Transverse colon (tissue), 4 donors: Measurements from ENCODE around the gene MAFF. TPM values are rescaled to one million over a fixed set of nuclear protein-coding genes. Genes with fewer than 3 reads are reported as not detected.

ENCODE experiments used
- DNase-seq: peaks from one replicate; pipeline ENCODE4 v3.0.0-alpha.2; 2019
- H3K27ac ChIP-seq, 4 donors: fragments of 200-600 bp; sonication (generic); 2 replicates each; pipeline ENCODE4 v1.5.1; 2016 to 2018; ENCODE audit warnings: inconsistent platforms in 4 of 4
- H3K27me3 ChIP-seq: fragments of 200-600 bp; sonication (generic); 2 replicates; pipeline ENCODE4 v1.5.1; 2017; ENCODE audit warnings: inconsistent platforms
- H3K36me3 ChIP-seq, 4 donors: fragments of 200-600 bp; sonication (generic); 2 replicates each; pipeline ENCODE4 v1.5.1; 2017 to 2019; ENCODE audit warnings: inconsistent platforms in 4 of 4
- H3K4me1 ChIP-seq, 4 donors: fragments of 200-600 bp; sonication (generic); 2 replicates each; pipeline ENCODE4 v1.5.1; 2017 to 2020; ENCODE audit warnings: inconsistent platforms in 4 of 4
- H3K4me3 ChIP-seq, 4 donors: fragments of 200-600 bp; sonication (generic); 1 replicate in 1 of 4; 2 replicates in 3 of 4; pipeline versions ENCODE4 v1.5.1 to v1.6.1; 2017 to 2019; ENCODE audit warnings: inconsistent platforms in 4 of 4
- H3K9me3 ChIP-seq, 2 donors: fragments of 200-600 bp; sonication (generic); 2 replicates each; pipeline ENCODE4 v1.5.1; 2017 to 2019; ENCODE audit warnings: inconsistent platforms in 2 of 2
- EP300 ChIP-seq: sonication (generic); formaldehyde crosslinking; IDR thresholded peaks from one replicate; pipeline ENCODE4 v1.6.1; 2017; ENCODE audit warnings: antibody characterized with exemption, low read depth
- POLR2A ChIP-seq: fragments of 450-650 bp; IDR thresholded peaks from one replicate; pipeline ENCODE4 v1.6.1; 2016; ENCODE audit warnings: antibody characterized with exemption, mild to moderate bottlenecking, moderate library complexity
- POLR2AphosphoS5 ChIP-seq, 3 donors: sonication (generic); formaldehyde crosslinking; IDR thresholded peaks; one replicate each; pipeline ENCODE4 v1.6.1; 2016; ENCODE audit warnings: antibody characterized with exemption in 3 of 3
- WGBS, 2 donors: methylation state at CpG; one replicate each; pipeline ENCODE4 v1.1.5; 2018; ENCODE audit warnings: low coverage in 1 of 2; 5-methylcytosine and 5-hydroxymethylcytosine counted together
- in situ Hi-C, 4 donors: fragments of 200-750 bp; cut with MboI; loops; one replicate each; pipeline versions ENCODE4 v1.15.0 to v1.15.1; 2017; ENCODE audit warnings: low sequenced_read_pairs in 3 of 4, low pct_ligation_motif_present in 1 of 4, low pct_unique_long_range_greater_than_20kb in 1 of 4
- intact Hi-C: fragments of 100-400 bp; cut with DNase I; formaldehyde crosslinking; loops from one replicate; pipeline ENCODE4 v1.15.1; 2023; ENCODE audit warnings: low total_unique reads
- total RNA-seq, 4 donors: library from RNA; depleted of rRNA; stranded (reverse); fragments of >200 nt; gene quantifications; one replicate each; pipeline ENCODE4 v1.1.0, GENCODE V29; 2016
- TF ChIP-seq, protein P1 (sequence below), 5 experiments: fragments of 200-600 bp in 3 of 5; fragments of 450-650 bp in 2 of 5; sonication (generic) in 3 of 5; IDR thresholded peaks; 1 replicate in 2 of 5; 2 replicates in 3 of 5; pipeline ENCODE4 v1.5.1; 2016 to 2017; ENCODE audit warnings: antibody characterized with exemption in 5 of 5, inconsistent platforms in 3 of 5, mild to moderate bottlenecking in 2 of 5, moderate library complexity in 1 of 5

MAFF gene
- total RNA-seq, 4 donors from 2014 or later, result 3.8 to 30.3 (median 22.0) TPM

DNA sequence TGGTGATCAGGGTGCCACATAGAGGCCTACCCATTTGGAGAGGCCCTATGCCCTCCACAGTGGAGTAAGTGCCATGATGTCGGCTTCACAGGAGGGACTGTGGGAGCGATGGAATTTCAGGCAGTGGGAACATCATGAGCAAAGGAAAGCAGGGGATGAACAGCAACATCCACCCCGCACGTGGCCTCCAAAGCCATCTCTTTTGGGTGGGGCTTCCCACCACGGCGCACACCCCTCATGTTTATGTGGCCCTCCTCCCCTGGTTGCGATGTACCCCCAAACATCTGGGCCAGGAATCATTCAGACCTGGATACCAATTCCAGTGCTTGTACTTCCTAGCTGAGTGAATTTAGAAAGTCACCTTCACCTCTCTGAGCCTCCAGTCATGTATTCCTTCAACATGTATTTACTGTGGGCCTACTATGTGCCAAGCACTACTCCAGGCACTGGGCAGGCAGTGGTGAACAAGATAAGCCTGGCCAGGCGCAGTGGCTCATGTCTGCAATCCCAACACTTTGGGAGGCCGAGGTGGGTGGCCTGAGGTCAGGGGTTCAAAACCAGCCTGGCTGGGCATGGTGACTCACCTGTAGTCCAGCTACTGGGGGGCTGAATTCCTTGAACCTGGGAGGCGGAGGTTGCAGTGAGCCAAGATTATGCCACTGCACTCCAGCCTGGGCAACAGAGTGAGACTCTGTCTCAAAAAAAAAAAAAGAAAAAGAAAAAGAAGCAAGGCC lies 1.8 kb upstream of the MAFF start:
- H3K9me3 ChIP-seq, result no peaks in the 10 kb centered on the region
- intact Hi-C loops (loop anchor here (10.0 kb wide), 1 partner anchor 75 kb away; the partner anchor contains the start of gene TMEM184B), in situ Hi-C loops (no loop called here)
- H3K4me3 ChIP-seq, result no peak overlapping the region
- H3K27ac ChIP-seq, result no peak overlapping the region
- no peaks in the 10 kb centered on the region for H3K27me3 ChIP-seq
- DNase-seq, result no peak
- H3K4me1 ChIP-seq, result peaks cover 7 to 31% (median 23%) of the 10 kb centered on the region in 4 donors
- 60 to 83% methylated on average over 1 to 10 of the region's 10 CpGs for WGBS, 2 donors
- TF ChIP-seq POLR2A, result no peak
- TF ChIP-seq, protein P1, sequence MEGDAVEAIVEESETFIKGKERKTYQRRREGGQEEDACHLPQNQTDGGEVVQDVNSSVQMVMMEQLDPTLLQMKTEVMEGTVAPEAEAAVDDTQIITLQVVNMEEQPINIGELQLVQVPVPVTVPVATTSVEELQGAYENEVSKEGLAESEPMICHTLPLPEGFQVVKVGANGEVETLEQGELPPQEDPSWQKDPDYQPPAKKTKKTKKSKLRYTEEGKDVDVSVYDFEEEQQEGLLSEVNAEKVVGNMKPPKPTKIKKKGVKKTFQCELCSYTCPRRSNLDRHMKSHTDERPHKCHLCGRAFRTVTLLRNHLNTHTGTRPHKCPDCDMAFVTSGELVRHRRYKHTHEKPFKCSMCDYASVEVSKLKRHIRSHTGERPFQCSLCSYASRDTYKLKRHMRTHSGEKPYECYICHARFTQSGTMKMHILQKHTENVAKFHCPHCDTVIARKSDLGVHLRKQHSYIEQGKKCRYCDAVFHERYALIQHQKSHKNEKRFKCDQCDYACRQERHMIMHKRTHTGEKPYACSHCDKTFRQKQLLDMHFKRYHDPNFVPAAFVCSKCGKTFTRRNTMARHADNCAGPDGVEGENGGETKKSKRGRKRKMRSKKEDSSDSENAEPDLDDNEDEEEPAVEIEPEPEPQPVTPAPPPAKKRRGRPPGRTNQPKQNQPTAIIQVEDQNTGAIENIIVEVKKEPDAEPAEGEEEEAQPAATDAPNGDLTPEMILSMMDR (IDR thresholded peaks at IDR 0.05), result no peak
- no peak for TF ChIP-seq POLR2AphosphoS5 (IDR thresholded peaks at IDR 0.05)
- TF ChIP-seq EP300, result no peak
- no peaks in the 10 kb centered on the region for H3K36me3 ChIP-seq

DNA sequence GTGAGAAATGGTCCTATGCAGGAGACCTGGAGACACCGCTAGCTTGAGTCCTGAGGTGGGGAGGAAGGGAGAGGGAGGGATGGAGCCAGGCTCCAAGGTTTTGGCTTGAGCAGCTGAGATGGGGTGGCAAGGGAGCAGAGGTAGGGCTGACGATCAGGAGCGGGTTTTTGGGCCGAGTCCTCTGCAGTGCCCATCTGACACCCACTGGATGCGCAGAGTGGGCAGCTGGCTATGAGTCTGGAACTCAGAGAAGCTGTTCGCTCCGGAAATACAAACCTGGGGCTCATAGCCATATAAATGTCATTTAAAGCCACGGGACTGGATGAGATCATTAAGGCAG lies 453 bp upstream of the MAFF start:
- 19 to 27% methylated on average over 3 to 8 of the region's 8 CpGs for WGBS, 2 donors
- no peak for TF ChIP-seq EP300
- TF ChIP-seq POLR2A, result no peak
- TF ChIP-seq POLR2AphosphoS5 (IDR thresholded peaks at IDR 0.05), result no peak
- TF ChIP-seq, protein P1 (IDR thresholded peaks at IDR 0.05), result no peak
- peak overlapping the region; percentile 96 to 100 (median 99) for H3K27ac ChIP-seq
- no peaks in the 10 kb centered on the region for H3K27me3 ChIP-seq
- intact Hi-C loops (loop anchor here (10.0 kb wide), 1 partner anchor 73 kb away; the partner anchor contains the start of gene TMEM184B), in situ Hi-C loops (no loop called here)
- no peaks in the 10 kb centered on the region for H3K9me3 ChIP-seq
- no peaks in the 10 kb centered on the region for H3K36me3 ChIP-seq
- DNase-seq, result no peak
- peak overlapping the region in 3 of 4 donors; percentile 80 to 98 (median 92) for H3K4me3 ChIP-seq
- H3K4me1 ChIP-seq, result peaks cover 10 to 40% (median 27%) of the 10 kb centered on the region in 4 donors

DNA sequence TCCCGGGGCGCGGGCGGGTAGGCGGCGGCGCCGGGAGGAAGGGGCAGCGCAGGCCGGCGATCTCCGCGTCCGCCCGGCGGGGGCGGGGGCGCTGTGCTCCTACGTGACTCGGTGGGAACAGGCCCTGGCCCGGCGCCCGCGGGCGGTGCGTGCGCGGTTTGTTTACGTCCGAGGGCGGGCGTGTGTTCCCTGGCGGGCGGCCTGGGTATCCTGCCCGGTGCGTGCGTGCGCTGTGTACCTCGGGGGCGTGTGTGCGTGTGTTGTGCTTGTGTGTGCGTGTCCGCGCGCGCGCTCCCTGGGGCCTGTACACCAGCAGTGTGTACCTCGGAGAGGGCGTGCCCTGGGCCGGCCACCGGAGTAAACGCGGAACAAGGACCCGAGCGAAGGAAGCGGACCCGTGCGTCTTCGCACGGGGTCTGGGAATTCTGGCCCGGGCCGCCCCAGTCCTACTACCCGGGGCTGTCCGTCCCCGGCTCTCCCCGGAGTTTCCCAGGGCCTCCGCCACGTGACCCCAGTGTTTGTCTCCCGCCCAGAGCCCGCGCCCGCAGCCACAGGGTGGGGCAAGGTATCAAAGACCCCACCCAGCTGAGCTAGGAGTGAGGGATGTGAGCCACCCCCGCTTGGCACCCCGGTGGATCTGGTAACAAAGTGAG lies 769 bp downstream of the MAFF start:
- Histone ChIP-seq H3K9me3 (no peaks in the 10 kb centered on the region), H3K27me3 (no peaks in the 10 kb centered on the region), H3K27ac (peak overlapping the region; percentile 96 to 100 (median 99)), H3K4me1 (peaks cover 10 to 39% (median 25%) of the 10 kb centered on the region in 4 donors), H3K36me3 (no peaks in the 10 kb centered on the region), H3K4me3 (peak overlapping the region; percentile 45 to 98 (median 86))
- intact Hi-C loops, result loop anchor here (2.0 to 10.0 kb wide), 2 partner anchors 72 to 114 kb away; partner anchors contain the start of genes CSNK1E and TMEM184B
- TF ChIP-seq, protein P1 (IDR thresholded peaks at IDR 0.05), result peak in 3 of 5 experiments; percentile 19 to 36 (median 21)
- TF ChIP-seq POLR2A, result no peak
- peak; percentile 49 for TF ChIP-seq POLR2AphosphoS5 (IDR thresholded peaks at IDR 0.05)
- TF ChIP-seq EP300, result peak; percentile 87
- DNase-seq, result peak; percentile 88
- WGBS, 2 donors, result 0% methylated on average over 32 of the region's 74 CpGs; no CpG with 5 or more reads in 1 of the 2 donors
- in situ Hi-C loops, result no loop called here
